Measurements from ENCODE around the gene LAMA1. TPM values are rescaled to one million over a fixed set of nuclear protein-coding genes. Genes with fewer than 3 reads are reported as not detected.

LAMA1 gene
- total RNA-seq, 1 experiment from 2014 or later, result not detected

DNA sequence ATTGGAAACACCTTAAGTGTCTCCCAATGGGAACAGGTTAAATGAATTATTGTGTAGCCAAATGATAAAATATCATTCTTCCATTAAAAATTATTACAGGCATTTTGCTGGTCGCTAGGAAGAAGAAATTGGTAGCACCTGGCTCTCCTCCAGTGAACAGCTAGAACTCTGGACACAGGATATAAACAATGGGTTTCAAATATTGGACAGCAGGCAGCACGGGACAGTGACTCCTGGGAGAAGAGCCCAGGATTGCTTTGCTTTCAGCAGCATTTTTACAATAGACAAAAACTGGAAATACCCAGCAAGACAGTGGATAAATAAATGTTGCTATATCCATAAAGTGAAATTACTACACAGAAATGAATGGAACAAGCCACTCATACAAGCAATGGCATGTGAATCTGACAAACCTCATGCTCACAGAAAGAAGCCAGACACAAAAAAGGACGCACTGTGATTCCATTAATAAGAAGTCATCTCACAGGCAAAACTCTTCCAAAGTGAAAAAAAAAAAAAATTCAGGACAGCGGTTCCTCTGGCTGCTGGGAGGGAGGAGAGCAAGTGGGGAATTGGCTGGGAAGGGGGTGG, 50.5 kb downstream of the LAMA1 start:
- no peak overlapping the region for H3K4me3 ChIP-seq (ENCODE audit: low read length)
- TF ChIP-seq EZH2 (IDR thresholded peaks at IDR 0.05; ENCODE audit: low read length, unreplicated experiment), result no peak
- no peak for TF ChIP-seq EZH2phosphoT487 (IDR thresholded peaks at IDR 0.05; ENCODE audit: borderline replicate concordance, low read length)
- TF ChIP-seq, protein P1, sequence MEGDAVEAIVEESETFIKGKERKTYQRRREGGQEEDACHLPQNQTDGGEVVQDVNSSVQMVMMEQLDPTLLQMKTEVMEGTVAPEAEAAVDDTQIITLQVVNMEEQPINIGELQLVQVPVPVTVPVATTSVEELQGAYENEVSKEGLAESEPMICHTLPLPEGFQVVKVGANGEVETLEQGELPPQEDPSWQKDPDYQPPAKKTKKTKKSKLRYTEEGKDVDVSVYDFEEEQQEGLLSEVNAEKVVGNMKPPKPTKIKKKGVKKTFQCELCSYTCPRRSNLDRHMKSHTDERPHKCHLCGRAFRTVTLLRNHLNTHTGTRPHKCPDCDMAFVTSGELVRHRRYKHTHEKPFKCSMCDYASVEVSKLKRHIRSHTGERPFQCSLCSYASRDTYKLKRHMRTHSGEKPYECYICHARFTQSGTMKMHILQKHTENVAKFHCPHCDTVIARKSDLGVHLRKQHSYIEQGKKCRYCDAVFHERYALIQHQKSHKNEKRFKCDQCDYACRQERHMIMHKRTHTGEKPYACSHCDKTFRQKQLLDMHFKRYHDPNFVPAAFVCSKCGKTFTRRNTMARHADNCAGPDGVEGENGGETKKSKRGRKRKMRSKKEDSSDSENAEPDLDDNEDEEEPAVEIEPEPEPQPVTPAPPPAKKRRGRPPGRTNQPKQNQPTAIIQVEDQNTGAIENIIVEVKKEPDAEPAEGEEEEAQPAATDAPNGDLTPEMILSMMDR (conservative IDR thresholded peaks at IDR 0.05; ENCODE audit: low read depth, low read length), result no peak
- ChIA-PET CTCF (no interaction called here), POLR2A (ENCODE audit: unreplicated experiment) (no interaction called here)
- no peak overlapping the region for H3K9ac ChIP-seq (ENCODE audit: low read length)
- no peaks in the 10 kb centered on the region for H4K20me1 ChIP-seq (ENCODE audit: low read length)
- peaks cover 96% of the 10 kb centered on the region for H3K27me3 ChIP-seq (ENCODE audit: low read length)
- ATAC-seq (no peak), DNase-seq (no peak)
- H3K4me1 ChIP-seq (ENCODE audit: insufficient read depth, low read length), result no peaks in the 10 kb centered on the region
- no peaks in the 10 kb centered on the region for H3K79me2 ChIP-seq (ENCODE audit: low read length)
- no peak overlapping the region for H3K27ac ChIP-seq (ENCODE audit: low read length)
- no peaks in the 10 kb centered on the region for H3K36me3 ChIP-seq (ENCODE audit: low read depth, low read length)
- H3F3A ChIP-seq (ENCODE audit: low read length, unreplicated experiment), result no peaks in the 10 kb centered on the region
- intact Hi-C loops (cut with micrococcal nuclease), result no loop called here
- no peaks in the 10 kb centered on the region for H3K9me3 ChIP-seq (ENCODE audit: low read length)
- no peak overlapping the region for H2AFZ ChIP-seq (ENCODE audit: low read length)
- no peak overlapping the region for H3K4me2 ChIP-seq (ENCODE audit: low read length)
- BruUV-seq (replicated peaks), result no TSS peak
- H3K9me2 ChIP-seq (replicated peaks; ENCODE audit: low read length), result no peaks in the 10 kb centered on the region

DNA sequence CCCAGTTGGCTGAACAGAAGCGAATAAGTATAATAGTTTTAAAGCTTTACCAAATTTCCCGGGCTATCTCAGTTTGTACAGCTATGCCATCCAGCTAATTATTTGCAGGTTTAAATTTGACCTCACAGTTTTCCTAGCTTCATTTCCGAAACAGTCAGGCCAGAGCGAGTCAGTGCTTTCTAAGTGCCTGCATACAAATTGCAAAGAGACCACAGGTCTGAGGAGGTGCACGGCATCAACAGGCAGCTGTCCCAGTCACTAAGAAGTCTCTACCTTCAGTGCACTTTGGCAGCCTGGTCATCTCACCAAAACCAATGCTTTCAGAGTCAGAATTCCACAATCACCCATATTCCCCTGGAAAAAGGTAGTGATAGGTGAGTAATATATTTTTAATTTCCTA, 51.9 kb downstream of the LAMA1 start:
- TF ChIP-seq EZH2phosphoT487 (IDR thresholded peaks at IDR 0.05; ENCODE audit: borderline replicate concordance, low read length), result no peak
- TF ChIP-seq EZH2 (IDR thresholded peaks at IDR 0.05; ENCODE audit: low read length, unreplicated experiment), result no peak
- TF ChIP-seq, protein P1 (conservative IDR thresholded peaks at IDR 0.05; ENCODE audit: low read depth, low read length), result no peak
- CTCF ChIA-PET, result interaction anchor here (0.7 kb wide), 1 partner anchor 85 kb away, joined by 3 read pairs; no protein-coding TSS in a partner anchor

DNA sequence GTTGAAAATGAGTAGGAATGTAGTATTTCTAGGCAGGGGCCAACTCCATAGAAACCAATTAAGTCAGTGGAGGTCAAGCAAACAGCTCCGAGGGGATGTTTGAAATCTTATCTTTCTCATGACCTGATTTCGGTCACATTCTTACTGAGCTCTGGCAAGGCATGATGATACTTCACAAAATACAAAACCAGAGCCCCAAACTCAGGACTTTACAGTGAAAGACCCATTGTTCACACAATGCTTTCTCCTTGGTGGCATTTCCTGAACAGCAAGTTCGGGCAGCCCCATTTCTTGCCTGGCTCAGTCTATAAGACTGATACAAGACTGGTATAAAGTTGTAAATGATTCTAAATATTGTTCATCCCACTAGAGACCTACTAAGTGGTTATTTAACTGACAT, 53.3 kb downstream of the LAMA1 start:
- Histone ChIP-seq H3K9me3 (ENCODE audit: low read length) (no peaks in the 10 kb centered on the region), H3K9me2 (replicated peaks; ENCODE audit: low read length) (no peaks in the 10 kb centered on the region), H3K27ac (ENCODE audit: low read length) (no peak overlapping the region), H3K36me3 (ENCODE audit: low read depth, low read length) (no peaks in the 10 kb centered on the region), H4K20me1 (ENCODE audit: low read length) (no peaks in the 10 kb centered on the region), H2AFZ (ENCODE audit: low read length) (no peak overlapping the region), H3K4me2 (ENCODE audit: low read length) (no peak overlapping the region), H3K79me2 (ENCODE audit: low read length) (no peaks in the 10 kb centered on the region), H3K9ac (ENCODE audit: low read length) (no peak overlapping the region), H3K4me1 (ENCODE audit: insufficient read depth, low read length) (no peaks in the 10 kb centered on the region), H3K4me3 (ENCODE audit: low read length) (no peak overlapping the region), H3K27me3 (ENCODE audit: low read length) (peaks cover 96% of the 10 kb centered on the region), H3F3A (ENCODE audit: low read length, unreplicated experiment) (no peaks in the 10 kb centered on the region)
- intact Hi-C loops (cut with micrococcal nuclease), result no loop called here
- ChIA-PET CTCF (no interaction called here), POLR2A (ENCODE audit: unreplicated experiment) (no interaction called here)
- TF ChIP-seq EZH2 (IDR thresholded peaks at IDR 0.05; ENCODE audit: low read length, unreplicated experiment), result no peak
- no peak for TF ChIP-seq EZH2phosphoT487 (IDR thresholded peaks at IDR 0.05; ENCODE audit: borderline replicate concordance, low read length)
- DNase-seq (no peak), ATAC-seq (no peak)
- BruUV-seq (replicated peaks), result no TSS peak

More for the DNA sequence above, 51.9 kb downstream of the LAMA1 start:
- Histone ChIP-seq H3K36me3 (ENCODE audit: low read depth, low read length) (no peaks in the 10 kb centered on the region), H3K4me1 (ENCODE audit: insufficient read depth, low read length) (no peaks in the 10 kb centered on the region), H3K4me3 (ENCODE audit: low read length) (no peak overlapping the region), H2AFZ (ENCODE audit: low read length) (no peak overlapping the region), H3K9ac (ENCODE audit: low read length) (no peak overlapping the region), H3K27ac (ENCODE audit: low read length) (no peak overlapping the region), H3K27me3 (ENCODE audit: low read length) (peaks cover 96% of the 10 kb centered on the region), H3K79me2 (ENCODE audit: low read length) (no peaks in the 10 kb centered on the region), H3K9me2 (replicated peaks; ENCODE audit: low read length) (no peaks in the 10 kb centered on the region), H3K9me3 (ENCODE audit: low read length) (no peaks in the 10 kb centered on the region), H3K4me2 (ENCODE audit: low read length) (no peak overlapping the region), H3F3A (ENCODE audit: low read length, unreplicated experiment) (no peaks in the 10 kb centered on the region), H4K20me1 (ENCODE audit: low read length) (no peaks in the 10 kb centered on the region)
- ATAC-seq (no peak), DNase-seq (no peak)
- intact Hi-C loops (cut with micrococcal nuclease), result no loop called here
- no TSS peak for BruUV-seq (replicated peaks)
- POLR2A ChIA-PET (ENCODE audit: unreplicated experiment), result no interaction called here
